ENCODE data around the gene CLSTN2.
A peak's percentile ranks its signal among the peaks of the same experiment; 100 is the strongest.

The CLSTN2 gene

GRCh38 chr3:140206196-140207040, 271.4 kb downstream of the CLSTN2 start:
- H3K9ac ChIP-seq (ENCODE audit: low read length) = no peak overlapping the region
- TF ChIP-seq CTCF (IDR thresholded peaks at IDR 0.05; ENCODE audit: low read length) = no peak
- no peak for TF ChIP-seq EZH2phosphoT487 (IDR thresholded peaks at IDR 0.05; ENCODE audit: low read length)

GRCh38 chr3:140207541-140207940, 272.6 kb downstream of the CLSTN2 start:
- Histone ChIP-seq H3K4me3 (ENCODE audit: low read length) (no peak overlapping the region), H3K4me2 (ENCODE audit: low read depth, low read length) (no peak overlapping the region), H3K4me1 (ENCODE audit: low read length) (no peaks in the 10 kb centered on the region), H3K9ac (ENCODE audit: low read length) (no peak overlapping the region), H3F3A (ENCODE audit: insufficient read depth, low read length) (no peaks in the 10 kb centered on the region), H3K27me3 (replicated peaks; ENCODE audit: insufficient read depth, low read length) (no peaks in the 10 kb centered on the region), H2AFZ (ENCODE audit: low read length) (no peak overlapping the region), H3K79me2 (ENCODE audit: low read length) (no peaks in the 10 kb centered on the region), H3K9me3 (replicated peaks; ENCODE audit: insufficient read depth, low read length) (no peaks in the 10 kb centered on the region), H3K27ac (ENCODE audit: low read length) (no peak overlapping the region), H3K36me3 (replicated peaks; ENCODE audit: insufficient read depth, low read length) (no peaks in the 10 kb centered on the region), H3K9me2 (replicated peaks; ENCODE audit: insufficient read depth, low read length) (no peaks in the 10 kb centered on the region), H4K20me1 (ENCODE audit: insufficient read depth, low read length) (no peaks in the 10 kb centered on the region)
- DNase-seq = no peak
- TF ChIP-seq CTCF (IDR thresholded peaks at IDR 0.05; ENCODE audit: low read length) (no peak), EZH2phosphoT487 (IDR thresholded peaks at IDR 0.05; ENCODE audit: low read length) (no peak), EZH2 (optimal IDR thresholded peaks at IDR 0.05; ENCODE audit: low read depth, low read length) (no peak)

More at GRCh38 chr3:140206196-140207040, 271.4 kb downstream of the CLSTN2 start:
- H3K4me3 ChIP-seq (ENCODE audit: low read length) = no peak overlapping the region
- no peaks in the 10 kb centered on the region for H3K27me3 ChIP-seq (replicated peaks; ENCODE audit: insufficient read depth, low read length)
- no peak overlapping the region for H3K27ac ChIP-seq (ENCODE audit: low read length)
- H3K36me3 ChIP-seq (replicated peaks; ENCODE audit: insufficient read depth, low read length) = no peaks in the 10 kb centered on the region
- no peaks in the 10 kb centered on the region for H3K9me2 ChIP-seq (replicated peaks; ENCODE audit: insufficient read depth, low read length)
- no peaks in the 10 kb centered on the region for H3K79me2 ChIP-seq (ENCODE audit: low read length)
- no peak overlapping the region for H2AFZ ChIP-seq (ENCODE audit: low read length)
- no peaks in the 10 kb centered on the region for H3K9me3 ChIP-seq (replicated peaks; ENCODE audit: insufficient read depth, low read length)
- H4K20me1 ChIP-seq (ENCODE audit: insufficient read depth, low read length) = no peaks in the 10 kb centered on the region
- DNase-seq = no peak
- H3K4me2 ChIP-seq (ENCODE audit: low read depth, low read length) = no peak overlapping the region
- H3K4me1 ChIP-seq (ENCODE audit: low read length) = no peaks in the 10 kb centered on the region
- H3F3A ChIP-seq (ENCODE audit: insufficient read depth, low read length) = no peaks in the 10 kb centered on the region

- Histone ChIP-seq H3K9ac (ENCODE audit: low read length) (no peak overlapping the region), H3K4me2 (ENCODE audit: low read depth, low read length) (no peak overlapping the region), H3K79me2 (ENCODE audit: low read length) (no peaks in the 10 kb centered on the region), H3K9me2 (replicated peaks; ENCODE audit: insufficient read depth, low read length) (no peaks in the 10 kb centered on the region), H4K20me1 (ENCODE audit: insufficient read depth, low read length) (no peaks in the 10 kb centered on the region), H3F3A (ENCODE audit: insufficient read depth, low read length) (no peaks in the 10 kb centered on the region), H3K4me1 (ENCODE audit: low read length) (no peaks in the 10 kb centered on the region), H3K27me3 (replicated peaks; ENCODE audit: insufficient read depth, low read length) (no peaks in the 10 kb centered on the region), H2AFZ (ENCODE audit: low read length) (no peak overlapping the region), H3K36me3 (replicated peaks; ENCODE audit: insufficient read depth, low read length) (no peaks in the 10 kb centered on the region), H3K27ac (ENCODE audit: low read length) (no peak overlapping the region), H3K4me3 (ENCODE audit: low read length) (no peak overlapping the region), H3K9me3 (replicated peaks; ENCODE audit: insufficient read depth, low read length) (no peaks in the 10 kb centered on the region)
- no peak for DNase-seq
- TF ChIP-seq CTCF (IDR thresholded peaks at IDR 0.05; ENCODE audit: low read length) = peak; percentile 38
- no peak for TF ChIP-seq EZH2phosphoT487 (IDR thresholded peaks at IDR 0.05; ENCODE audit: low read length)
These were observed 281.3 kb downstream of the CLSTN2 start for GRCh38 chr3:140216249-140216648.

Data from MM.1S (cell line).